Smooth muscle cell (in vitro differentiated cells): ENCODE results near the gene ACOX1. TPM values are rescaled to one million over a fixed set of nuclear protein-coding genes. Genes with fewer than 3 reads are reported as not detected.
A peak's percentile ranks its signal among the peaks of the same experiment; 100 is the strongest.

Experiments
- DNase-seq: peaks from one replicate; lab custom pipeline; 2025; ENCODE audit not compliant: unreplicated experiment; lab: John Stamatoyannopoulos, UW
- H2AFZ ChIP-seq: fragments of 200-600 bp; sonication (generic); 2 replicates; pipeline ENCODE4 v1.6.0; 2016; ENCODE audit warnings: antibody characterized with exemption, low read depth, mild to moderate bottlenecking
- H3F3A ChIP-seq: fragments of 200-600 bp; sonication (generic); 2 replicates; pipeline ENCODE4 v1.6.0; 2017; ENCODE audit warnings: antibody characterized with exemption, low read depth
- H3K27ac ChIP-seq: fragments of 200-600 bp; sonication (generic); 2 replicates; pipeline ENCODE4 v1.5.1; 2016; ENCODE audit warnings: low read depth, mild to moderate bottlenecking
- H3K27me3 ChIP-seq: fragments of 200-600 bp; sonication (generic); 2 replicates; pipeline ENCODE4 v1.6.1; 2016; ENCODE audit warnings: low read depth, mild to moderate bottlenecking
- H3K36me3 ChIP-seq: fragments of 200-600 bp; sonication (generic); 2 replicates; pipeline ENCODE4 v1.5.1; 2016; ENCODE audit warnings: low read depth
- H3K4me1 ChIP-seq: fragments of 200-600 bp; sonication (generic); 2 replicates; pipeline ENCODE4 v1.5.1; 2016; ENCODE audit warnings: low read depth
- H3K4me2 ChIP-seq: fragments of 200-600 bp; sonication (generic); 2 replicates; pipeline ENCODE4 v1.6.0; 2016; ENCODE audit warnings: mild to moderate bottlenecking
- H3K4me3 ChIP-seq: fragments of 200-600 bp; sonication (generic); 2 replicates; pipeline ENCODE4 v1.5.1; 2016; ENCODE audit warnings: mild to moderate bottlenecking
- H3K79me2 ChIP-seq: fragments of 200-600 bp; sonication (generic); 2 replicates; pipeline ENCODE4 v1.6.0; 2016; ENCODE audit warnings: low read depth, mild to moderate bottlenecking
- H3K9ac ChIP-seq: fragments of 200-600 bp; sonication (generic); 2 replicates; pipeline ENCODE4 v1.6.0; 2016; ENCODE audit warnings: low read depth
- H3K9me3 ChIP-seq: fragments of 200-600 bp; sonication (generic); replicated peaks from 2 replicates; pipeline ENCODE4 v1.5.1; 2016; ENCODE audit warnings: low read depth
- H4K20me1 ChIP-seq: fragments of 200-600 bp; sonication (generic); 2 replicates; pipeline ENCODE4 v1.6.0; 2016; ENCODE audit warnings: low read depth
- WGBS: methylation state at CpG from one replicate; pipeline ENCODE4 v1.1.7; 2016; ENCODE audit warnings: low lambda C conversion rate; 5-methylcytosine and 5-hydroxymethylcytosine counted together
- polyA plus RNA-seq: library from polyadenylated mRNA; unstranded; fragments of >200 nt; fragmentation: Nextera tagmentation; extraction: Ambion mirVana; gene quantifications from 2 replicates; pipeline ENCODE4 v1.2.1, GENCODE V29; 2016
- total RNA-seq: library from RNA; depleted of rRNA; stranded (reverse); fragments of >200 nt; gene quantifications from 2 replicates; pipeline ENCODE4 v1.2.3, GENCODE V29; 2014
- TF ChIP-seq, protein P1 (sequence below): fragments of 200-600 bp; sonication (generic); IDR thresholded peaks from 2 replicates; pipeline ENCODE4 v1.5.1; 2017; ENCODE audit warnings: borderline replicate concordance, mild to moderate bottlenecking, antibody characterized with exemption; ENCODE audit not compliant: insufficient read depth, poor library complexity, severe bottlenecking

ACOX1 gene
- total and polyA plus RNA-seq, 2 experiments from 2014 or later: 25.9 to 35.3 TPM

DNA sequence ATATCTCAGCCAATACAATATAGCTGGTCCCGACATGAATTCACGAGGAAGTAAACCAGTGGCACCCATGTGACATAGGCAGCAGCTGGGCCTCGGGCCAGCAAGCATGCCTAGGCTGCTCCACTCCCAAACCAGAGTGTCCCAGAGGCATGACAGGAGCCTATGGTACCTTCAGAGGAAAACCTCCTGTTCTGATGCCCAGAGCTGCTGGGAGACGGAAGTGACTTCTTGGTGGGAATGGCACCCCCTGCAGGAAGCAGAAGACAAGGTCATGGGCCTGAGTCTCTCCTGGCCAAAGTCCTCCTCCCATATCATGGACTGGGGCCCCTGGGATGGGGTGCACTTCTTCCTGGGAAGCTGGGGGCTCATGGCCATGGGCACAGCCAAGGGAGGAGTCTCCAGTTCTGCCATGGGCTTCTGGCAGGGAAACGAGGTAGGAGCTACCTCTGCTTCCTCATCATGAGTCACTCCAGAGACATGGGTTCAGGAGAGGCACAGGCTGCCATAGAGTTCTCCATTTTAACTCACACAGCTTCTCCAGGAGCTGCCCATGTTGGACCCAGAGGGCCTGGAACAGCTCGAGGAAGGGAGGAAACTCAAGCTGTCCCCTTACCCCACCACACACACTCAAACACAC is 51.6 kb downstream of the ACOX1 start:
- Histone ChIP-seq H3K9me3 (no peaks in the 10 kb centered on the region), H3F3A (no peaks in the 10 kb centered on the region), H4K20me1 (no peaks in the 10 kb centered on the region), H3K9ac (no peak overlapping the region), H3K4me2 (no peak overlapping the region), H3K27me3 (no peaks in the 10 kb centered on the region), H3K4me3 (no peak overlapping the region), H3K36me3 (no peaks in the 10 kb centered on the region), H2AFZ (no peak overlapping the region), H3K4me1 (no peaks in the 10 kb centered on the region), H3K27ac (no peak overlapping the region), H3K79me2 (no peaks in the 10 kb centered on the region)
- DNase-seq: no peak
- 83% methylated on average over 6 of the region's 6 CpGs for WGBS
- TF ChIP-seq, protein P1, sequence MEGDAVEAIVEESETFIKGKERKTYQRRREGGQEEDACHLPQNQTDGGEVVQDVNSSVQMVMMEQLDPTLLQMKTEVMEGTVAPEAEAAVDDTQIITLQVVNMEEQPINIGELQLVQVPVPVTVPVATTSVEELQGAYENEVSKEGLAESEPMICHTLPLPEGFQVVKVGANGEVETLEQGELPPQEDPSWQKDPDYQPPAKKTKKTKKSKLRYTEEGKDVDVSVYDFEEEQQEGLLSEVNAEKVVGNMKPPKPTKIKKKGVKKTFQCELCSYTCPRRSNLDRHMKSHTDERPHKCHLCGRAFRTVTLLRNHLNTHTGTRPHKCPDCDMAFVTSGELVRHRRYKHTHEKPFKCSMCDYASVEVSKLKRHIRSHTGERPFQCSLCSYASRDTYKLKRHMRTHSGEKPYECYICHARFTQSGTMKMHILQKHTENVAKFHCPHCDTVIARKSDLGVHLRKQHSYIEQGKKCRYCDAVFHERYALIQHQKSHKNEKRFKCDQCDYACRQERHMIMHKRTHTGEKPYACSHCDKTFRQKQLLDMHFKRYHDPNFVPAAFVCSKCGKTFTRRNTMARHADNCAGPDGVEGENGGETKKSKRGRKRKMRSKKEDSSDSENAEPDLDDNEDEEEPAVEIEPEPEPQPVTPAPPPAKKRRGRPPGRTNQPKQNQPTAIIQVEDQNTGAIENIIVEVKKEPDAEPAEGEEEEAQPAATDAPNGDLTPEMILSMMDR: peak; percentile 20

DNA sequence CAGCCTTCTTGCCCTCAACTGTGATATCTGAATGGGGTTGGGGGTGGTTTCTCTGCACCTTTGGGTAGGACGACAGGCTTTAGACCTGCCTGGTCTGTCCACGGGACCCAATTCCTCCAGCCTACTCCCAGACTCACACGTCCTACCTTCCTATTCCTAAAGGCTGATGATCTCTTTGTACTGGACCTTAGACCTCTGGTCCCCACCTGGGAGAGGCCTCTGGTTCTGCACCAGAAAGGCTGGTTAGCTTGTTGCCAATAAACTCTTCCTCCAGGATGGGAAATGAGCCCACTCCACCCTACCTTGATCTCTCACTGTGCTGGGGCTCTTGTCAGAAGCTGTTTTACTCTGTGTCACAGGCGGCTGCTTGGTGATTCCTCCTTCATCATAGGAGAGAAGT is 52.5 kb downstream of the ACOX1 start:
- 97% methylated on average over 4 of the region's 4 CpGs for WGBS
- H3K27me3 ChIP-seq: no peaks in the 10 kb centered on the region
- H3K4me1 ChIP-seq: no peaks in the 10 kb centered on the region
- no peaks in the 10 kb centered on the region for H3F3A ChIP-seq
- H3K9me3 ChIP-seq: no peaks in the 10 kb centered on the region
- H3K4me2 ChIP-seq: no peak overlapping the region
- H3K4me3 ChIP-seq: no peak overlapping the region
- H2AFZ ChIP-seq: no peak overlapping the region
- H3K79me2 ChIP-seq: no peaks in the 10 kb centered on the region
- no peaks in the 10 kb centered on the region for H3K36me3 ChIP-seq
- no peak overlapping the region for H3K9ac ChIP-seq
- TF ChIP-seq, protein P1: no peak
- no peaks in the 10 kb centered on the region for H4K20me1 ChIP-seq
- H3K27ac ChIP-seq: no peak overlapping the region
- DNase-seq: no peak

DNA sequence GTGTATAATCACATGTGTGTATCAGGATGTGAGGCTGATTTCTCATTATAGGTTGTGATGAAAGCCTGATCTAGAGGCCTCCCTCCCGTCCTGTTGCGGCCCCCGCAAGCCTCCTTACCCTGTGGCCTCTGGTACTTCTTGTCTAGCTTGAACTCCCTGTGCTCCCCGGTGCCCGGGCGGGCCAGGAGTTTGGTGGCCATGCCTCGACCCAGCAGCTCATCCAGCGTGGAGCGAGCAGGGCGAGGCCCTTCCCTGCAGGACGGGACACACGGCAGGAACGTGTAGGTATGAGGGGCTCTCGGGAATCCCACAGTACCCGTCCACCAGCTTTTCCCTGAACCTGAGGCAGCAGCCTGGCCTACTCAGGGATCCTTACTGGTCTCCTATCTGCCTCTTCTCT is 53.1 kb downstream of the ACOX1 start:
- Histone ChIP-seq H3K9me3 (no peaks in the 10 kb centered on the region), H3K4me3 (no peak overlapping the region), H3K79me2 (no peaks in the 10 kb centered on the region), H3K27ac (no peak overlapping the region), H3K27me3 (no peaks in the 10 kb centered on the region), H3K36me3 (no peaks in the 10 kb centered on the region), H3F3A (no peaks in the 10 kb centered on the region), H3K9ac (no peak overlapping the region), H4K20me1 (no peaks in the 10 kb centered on the region), H3K4me2 (no peak overlapping the region), H2AFZ (no peak overlapping the region), H3K4me1 (no peaks in the 10 kb centered on the region)
- TF ChIP-seq, protein P1: no peak
- 97% methylated on average over 15 of the region's 15 CpGs for WGBS
- no peak for DNase-seq

DNA sequence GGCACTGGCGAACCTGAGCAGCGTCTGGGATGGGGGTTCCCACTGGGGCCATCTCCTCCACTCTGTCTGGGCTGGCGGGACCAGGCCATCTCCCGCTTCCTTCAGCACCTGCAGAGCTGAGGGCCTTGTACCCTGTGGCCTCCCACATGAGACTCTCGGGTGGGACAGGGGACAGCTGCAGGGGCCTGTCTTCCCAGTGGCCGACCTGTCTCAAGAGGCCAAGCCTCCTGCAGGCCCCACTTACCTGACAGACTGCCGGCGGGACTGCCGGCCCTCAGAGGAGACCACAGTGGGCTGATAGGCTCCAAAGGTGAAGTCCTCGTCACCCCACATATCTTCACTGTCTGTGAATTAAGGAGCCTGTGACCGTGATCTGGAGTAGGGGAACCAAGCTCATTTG is 53.9 kb downstream of the ACOX1 start:
- Histone ChIP-seq H3K27me3 (no peaks in the 10 kb centered on the region), H3K36me3 (no peaks in the 10 kb centered on the region), H3K4me1 (no peaks in the 10 kb centered on the region), H2AFZ (no peak overlapping the region), H3K27ac (no peak overlapping the region), H4K20me1 (no peaks in the 10 kb centered on the region), H3K9me3 (no peaks in the 10 kb centered on the region), H3K9ac (no peak overlapping the region), H3K79me2 (no peaks in the 10 kb centered on the region), H3F3A (no peaks in the 10 kb centered on the region), H3K4me3 (no peak overlapping the region), H3K4me2 (no peak overlapping the region)
- 96% methylated on average over 11 of the region's 11 CpGs for WGBS
- TF ChIP-seq, protein P1: no peak
- DNase-seq: no peak
